M059J (cell line): Measurements from ENCODE around the gene NPAS3. TPM values are rescaled to one million over a fixed set of nuclear protein-coding genes. Genes with fewer than 3 reads are reported as not detected.

Experiments used
- DNase-seq: peaks from one replicate; pipeline ENCODE4 v3.0.0-alpha.2; 2012; ENCODE audit warnings: low read depth
- total RNA-seq: library from RNA; depleted of rRNA; stranded (reverse); fragments of >200 nt; shearing (Covaris generic); gene quantifications from 2 replicates; pipeline ENCODE4 v1.2.3, GENCODE V29; 2014; rRNA removed

NPAS3 gene
- 1.2 and 2.7 TPM in 2 replicates for total RNA-seq

DNA sequence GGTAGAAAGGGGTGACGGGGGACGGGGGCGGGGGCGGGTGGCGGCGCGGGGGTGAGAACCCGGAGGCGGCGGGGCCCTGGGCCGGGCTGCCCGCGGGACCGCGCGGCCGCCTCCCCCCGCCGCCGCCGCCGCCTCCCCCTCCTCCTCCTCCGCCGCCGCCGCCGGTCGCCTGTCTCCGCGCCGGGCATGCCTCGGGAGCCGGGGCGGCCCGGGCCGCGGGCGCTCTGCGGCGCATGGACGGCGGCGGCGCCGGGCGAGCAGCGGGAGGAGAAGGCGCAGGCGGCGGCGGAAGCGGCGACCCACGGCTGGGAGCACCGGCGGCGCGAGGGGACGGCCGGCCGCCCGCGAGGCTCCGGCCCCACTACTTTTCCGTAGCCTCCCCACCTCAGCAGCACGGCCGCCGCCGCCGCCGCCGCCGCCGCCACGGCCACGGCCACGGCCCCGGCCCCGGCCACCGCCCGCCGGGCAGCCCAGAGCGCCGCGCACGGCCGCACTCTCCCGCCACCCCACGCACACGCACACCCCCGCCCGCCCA, at the start of gene NPAS3:
Gene NPAS3 (plus strand): TSS at position 161 of the 535 bp plus-strand sequence.
- peak; percentile 13 for DNase-seq

- DNase-seq = peak; percentile 73
Observed at GRCh38 chr14:32896979-32897697, 41.5 kb upstream of the NPAS3 start.

GRCh38 chr14:32897698-32898064, 41.0 kb upstream of the NPAS3 start:
- DNase-seq = no peak

DNA sequence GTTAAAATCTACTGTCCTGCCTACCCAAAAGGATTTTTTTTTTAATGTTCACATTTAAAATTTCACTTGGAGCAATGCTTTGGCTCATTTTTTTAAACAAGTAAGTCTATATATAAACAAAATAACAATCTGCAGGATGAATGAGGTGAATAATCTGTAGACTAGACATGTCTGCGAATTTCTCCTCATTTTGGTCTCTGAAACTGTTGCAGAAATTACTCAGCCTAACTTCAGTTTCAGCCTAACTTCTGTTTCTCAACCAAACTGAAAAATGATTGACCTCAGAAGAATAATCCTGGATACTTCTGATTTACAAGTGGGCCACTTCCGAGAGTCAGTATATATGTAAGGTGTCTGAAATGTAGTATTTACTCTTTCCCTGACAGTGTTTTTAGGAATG, 39.8 kb upstream of the NPAS3 start:
- DNase-seq = no peak

- DNase-seq = no peak
Observed at GRCh38 chr14:32900547-32900946, 38.1 kb upstream of the NPAS3 start.

GRCh38 chr14:32905013-32905412, 33.7 kb upstream of the NPAS3 start:
- DNase-seq = no peak

DNA sequence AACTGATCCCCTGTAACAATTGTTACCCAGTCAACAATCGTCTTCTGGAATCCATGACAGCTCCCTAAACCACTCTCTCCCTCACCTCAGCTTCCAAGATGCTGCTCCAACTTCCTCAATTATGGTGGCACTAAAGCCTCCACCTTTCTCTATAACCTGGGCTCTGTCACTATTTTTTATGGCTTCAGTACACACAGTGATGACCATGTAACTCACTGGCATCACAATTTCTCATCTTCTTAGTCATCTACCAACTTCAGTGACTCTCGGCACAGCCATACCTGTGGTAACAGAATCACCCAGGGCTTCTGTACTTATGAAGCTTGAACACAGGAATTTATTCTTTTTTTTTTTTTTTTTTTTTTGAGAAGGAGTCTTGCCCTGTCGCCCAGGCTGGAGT, 32.0 kb upstream of the NPAS3 start:
- DNase-seq = peak; percentile 34

DNA sequence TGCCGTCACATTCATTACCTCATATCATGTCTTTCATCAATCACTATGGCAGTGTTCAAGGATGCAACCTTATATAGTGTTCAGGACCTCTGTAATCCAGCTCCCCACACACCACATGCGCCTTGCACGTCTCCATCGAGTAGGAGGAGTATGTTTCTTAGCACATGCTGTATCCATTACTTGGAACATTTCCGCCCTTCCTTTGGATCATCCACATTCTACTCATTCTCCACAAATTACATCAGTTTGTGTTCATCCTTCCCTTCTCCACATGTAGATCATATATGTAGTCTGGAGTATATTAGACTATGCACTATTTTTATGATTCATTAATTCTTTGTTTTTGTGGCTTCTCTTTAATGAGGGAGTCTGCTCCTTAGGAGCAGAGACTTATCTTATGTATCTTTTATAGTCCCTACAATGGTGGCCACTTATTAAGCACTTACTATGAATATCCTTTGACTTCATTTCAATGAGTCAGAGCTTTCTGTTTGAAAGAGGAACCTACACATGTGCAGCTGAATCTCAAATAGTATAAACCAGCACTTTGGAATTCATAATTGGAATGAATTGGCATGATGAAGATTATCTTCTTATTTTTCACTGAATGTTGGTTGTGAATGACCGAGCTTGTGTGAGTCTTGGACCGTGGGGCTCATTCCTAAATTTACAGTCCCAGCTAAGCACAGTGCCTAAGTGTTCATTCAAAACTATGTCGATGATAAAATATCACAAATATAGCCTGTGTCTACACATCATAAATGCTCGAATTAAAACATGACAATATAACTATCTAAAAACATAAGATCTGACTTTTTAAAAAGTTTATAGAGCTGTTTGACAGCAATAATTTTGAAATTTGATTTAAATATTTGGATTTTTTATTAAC, 30.2 kb upstream of the NPAS3 start:
- DNase-seq = no peak

DNA sequence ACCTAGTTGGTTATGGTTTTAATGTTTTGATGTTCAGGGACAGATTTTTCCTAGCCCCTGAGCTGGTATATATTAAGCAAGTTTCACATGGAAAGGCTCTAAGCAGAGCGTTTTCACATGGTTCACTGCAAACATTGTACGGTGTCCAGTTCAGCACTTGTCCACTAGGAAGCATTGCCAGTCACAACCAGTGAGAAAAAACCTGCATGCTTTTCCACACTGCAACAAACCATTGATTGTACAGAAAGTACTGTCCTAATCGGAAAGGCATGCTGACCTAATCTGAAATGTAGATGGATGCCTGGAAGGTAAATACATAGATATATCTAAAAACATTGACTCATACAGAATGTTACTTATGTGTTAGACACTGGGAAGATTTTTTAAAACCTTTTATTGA, 25.0 kb upstream of the NPAS3 start:
- DNase-seq = no peak

DNA sequence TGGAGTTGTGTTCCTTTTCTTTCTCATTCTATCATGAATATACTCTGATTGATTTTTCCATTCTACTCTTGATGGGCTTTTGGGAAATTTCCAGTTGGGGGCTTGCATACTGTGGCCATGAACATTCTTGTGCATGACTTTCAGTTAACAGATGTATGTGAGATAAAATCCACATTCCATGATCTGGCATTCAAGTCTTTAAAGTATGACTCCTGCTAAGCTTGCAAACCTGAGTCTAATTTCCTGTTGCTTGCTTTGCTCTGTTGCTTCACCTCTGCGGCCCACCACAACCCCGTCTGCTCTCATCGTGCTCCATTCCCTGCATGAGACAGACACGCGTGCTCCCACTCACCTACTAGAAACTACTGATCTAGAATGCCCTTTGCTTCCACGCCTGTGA, 24.3 kb upstream of the NPAS3 start:
- DNase-seq = no peak

- DNase-seq = no peak
Observed at GRCh38 chr14:32920696-32921276, 17.9 kb upstream of the NPAS3 start.

DNA sequence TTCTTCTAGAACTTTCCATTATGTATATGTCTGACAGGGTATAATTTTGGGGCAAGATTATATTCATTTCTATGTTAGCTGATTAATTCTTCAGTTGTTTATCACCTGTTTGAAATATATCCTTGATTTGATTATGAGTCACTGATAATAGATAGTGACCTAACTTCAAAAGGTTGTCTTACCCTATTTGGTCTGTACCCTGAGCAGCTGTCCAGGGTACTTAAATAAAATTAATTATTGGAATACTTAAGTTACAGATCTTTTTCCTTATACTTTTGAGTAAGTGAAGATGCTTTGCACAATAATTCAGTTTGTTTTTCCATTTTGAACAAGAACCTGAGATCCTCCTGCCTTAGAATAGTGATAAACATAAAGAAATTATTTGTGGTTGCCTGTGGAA, 13.2 kb upstream of the NPAS3 start:
- no peak for DNase-seq

DNA sequence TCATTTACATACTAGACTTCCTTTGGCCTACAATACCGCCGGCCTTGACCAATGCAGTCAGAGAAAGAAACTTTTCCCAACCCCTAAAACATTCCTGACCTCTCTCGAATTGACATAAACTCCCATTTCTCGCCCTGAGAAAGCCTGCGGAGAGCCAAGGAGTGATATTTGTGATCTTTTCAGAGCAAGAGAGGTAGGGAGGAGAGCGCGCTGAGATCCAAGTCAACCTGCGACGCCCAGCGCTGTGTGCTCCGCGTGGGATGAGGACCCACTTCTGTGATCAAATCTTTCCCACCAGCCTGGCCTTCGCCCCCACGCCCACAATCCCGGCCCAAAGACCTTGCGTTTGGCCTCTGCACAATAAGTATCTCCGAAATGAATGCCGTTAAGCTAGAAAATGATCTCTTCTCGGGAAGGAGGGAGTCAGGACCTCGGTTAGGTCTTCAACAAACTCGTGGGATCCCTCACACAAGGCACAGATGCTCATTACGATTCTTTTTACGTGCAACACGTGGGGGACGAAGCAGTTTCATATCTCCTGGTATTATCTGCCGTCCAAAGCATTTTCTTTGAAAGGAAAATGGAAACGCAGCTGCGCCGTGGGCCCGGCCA, 6.3 kb upstream of the NPAS3 start:
- no peak for DNase-seq

GRCh38 chr14:32932914-32933628, 5.6 kb upstream of the NPAS3 start:
- DNase-seq = no peak

GRCh38 chr14:32933629-32934072, 5.0 kb upstream of the NPAS3 start:
- DNase-seq = peak; percentile 64

DNA sequence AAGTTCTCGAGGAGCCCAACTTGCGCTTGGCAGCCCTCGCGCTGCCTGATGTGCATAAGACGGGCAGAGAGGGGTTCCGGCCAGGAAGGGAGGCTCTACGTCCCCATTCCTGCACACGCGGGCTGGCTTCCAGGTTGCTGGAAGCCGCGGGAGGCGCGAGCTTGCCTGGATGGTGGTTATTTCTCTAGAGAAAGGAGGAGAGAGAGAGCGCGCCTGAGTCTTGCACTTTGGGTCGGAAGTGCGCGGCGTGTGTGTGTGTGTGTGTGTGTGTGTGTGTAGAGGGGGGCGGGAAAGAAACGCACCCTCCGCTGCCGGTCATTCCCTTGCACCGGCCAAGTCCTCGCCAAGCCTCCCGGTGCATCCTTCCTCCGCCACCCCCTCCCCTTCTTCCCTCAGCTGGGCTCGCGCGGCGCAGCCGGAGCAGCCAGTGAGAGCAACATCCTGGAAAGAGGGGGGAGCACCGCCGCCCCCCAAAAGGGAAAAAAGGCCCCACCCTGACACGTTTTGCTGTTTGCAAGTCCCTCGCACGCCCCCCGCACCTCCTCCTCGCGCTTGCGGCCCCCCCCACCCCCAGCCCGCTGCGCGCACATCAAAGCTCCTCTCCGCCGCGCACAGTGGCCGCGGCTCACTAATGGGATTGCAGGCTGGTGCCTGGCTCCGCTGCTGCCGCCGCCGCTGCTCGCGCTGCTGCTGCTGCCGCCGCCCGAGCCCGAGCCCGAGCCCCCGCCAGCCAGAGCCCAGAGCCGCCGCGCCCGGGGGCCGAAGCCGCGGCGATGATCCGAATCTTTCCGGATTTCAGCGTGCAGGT, 4.4 kb upstream of the NPAS3 start:
- DNase-seq = peak; percentile 57

DNA sequence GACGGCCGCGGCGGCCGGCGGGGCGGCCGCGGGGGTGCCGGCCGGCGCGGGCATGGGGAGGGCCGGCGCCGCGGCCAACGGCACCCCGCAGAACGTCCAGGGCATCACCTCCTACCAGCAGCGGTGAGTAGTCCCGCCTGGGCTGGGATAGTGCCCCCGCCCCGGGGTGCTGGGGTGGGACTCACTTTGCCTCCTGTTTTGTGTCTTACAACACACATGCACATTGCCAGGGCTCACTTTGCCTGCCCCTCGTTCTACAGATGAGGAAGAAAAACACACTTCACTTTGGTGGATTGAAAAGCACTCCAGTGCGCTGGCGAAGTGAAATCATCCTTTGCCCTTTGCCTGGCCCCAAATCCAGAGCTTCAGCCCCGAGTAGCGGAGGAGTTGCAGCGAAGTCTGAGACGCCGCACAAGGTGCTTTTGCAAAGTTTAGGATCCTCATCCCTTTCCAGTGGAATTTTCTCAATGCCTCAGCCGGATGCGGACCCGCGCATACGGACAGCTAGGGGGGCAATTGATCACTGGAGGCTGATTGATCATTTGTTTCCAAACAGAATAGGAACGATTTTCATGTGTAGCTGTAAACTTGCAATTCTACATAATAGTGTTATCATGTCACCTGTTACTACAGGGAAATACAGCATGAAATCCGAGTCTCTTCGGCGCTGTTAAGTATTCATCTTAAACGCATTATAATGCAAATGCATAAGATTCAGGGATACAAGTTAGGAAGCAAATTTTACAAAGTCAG, 3.6 kb upstream of the NPAS3 start:
- DNase-seq = peak; percentile 48

DNA sequence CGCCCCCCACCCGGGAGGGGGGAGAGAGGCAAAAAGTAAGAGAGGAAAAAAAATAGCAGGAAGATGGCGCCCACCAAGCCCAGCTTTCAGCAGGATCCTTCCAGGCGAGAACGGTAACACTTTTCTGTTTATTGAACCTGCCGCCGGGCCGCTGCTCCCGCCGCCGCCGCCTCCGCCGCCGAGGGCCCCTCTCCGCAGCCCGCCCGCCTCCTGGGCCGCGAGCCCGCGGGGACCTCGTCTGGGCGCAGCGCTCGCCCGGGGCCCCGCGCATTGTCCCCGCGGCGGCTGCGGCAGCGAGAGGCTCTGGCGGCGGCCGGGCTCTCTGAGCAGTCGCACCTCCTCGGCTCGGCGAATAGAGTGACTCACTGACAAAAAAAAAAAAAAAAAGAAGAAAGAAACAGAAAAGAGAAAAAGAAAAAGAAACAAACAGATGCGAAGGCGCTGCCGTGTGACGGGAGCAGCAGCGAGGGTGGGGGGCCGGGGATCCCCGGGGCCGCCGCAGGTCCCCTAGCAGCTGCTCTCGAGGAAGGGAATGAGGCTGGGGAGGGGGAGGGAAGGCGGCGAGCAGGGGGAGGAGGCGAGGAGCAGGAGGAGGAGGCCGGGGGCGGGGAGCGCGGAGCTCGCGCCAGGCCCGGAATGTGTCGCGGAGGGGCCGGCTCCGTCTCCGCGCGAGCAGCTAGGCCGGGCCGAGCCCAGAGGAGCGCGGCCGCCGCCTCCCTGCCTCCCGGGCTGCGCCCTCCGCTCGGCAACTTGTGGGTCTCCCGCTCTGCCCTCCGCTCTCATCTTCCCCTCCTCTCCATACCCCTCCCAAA, 781 bp downstream of the NPAS3 start:
- peak; percentile 77 for DNase-seq
